Mononuclear cell (primary cell): ENCODE data around the gene SKA3. TPM values are rescaled to one million over a fixed set of nuclear protein-coding genes. Genes with fewer than 3 reads are reported as not detected.
"Not testable (repeated sequence)": the region's sequence is repeated elsewhere in the genome, so short reads cannot be mapped to it uniquely, and the experiment has no call there.

Experiments
- H3K27me3 ChIP-seq: 2 replicates; pipeline ENCODE4 v1.6.0; 2011; ENCODE audit warnings: low read length, control low read depth; ENCODE audit not compliant: insufficient read depth
- H3K4me1 ChIP-seq: 2 replicates; pipeline ENCODE4 v1.5.1; 2011; ENCODE audit warnings: mild to moderate bottlenecking, low read length, control low read depth; ENCODE audit not compliant: insufficient read depth
- H3K4me3 ChIP-seq: 2 replicates; pipeline ENCODE4 v1.5.1; 2011; ENCODE audit warnings: mild to moderate bottlenecking, low read length, moderate library complexity
- H3K9me3 ChIP-seq: 2 replicates; pipeline ENCODE4 v1.5.1; 2011; ENCODE audit warnings: low read depth, mild to moderate bottlenecking, control low read depth, low read length
- total RNA-seq: library from RNA; depleted of rRNA; stranded (reverse); fragments of >200 nt; gene quantifications from one replicate; pipeline ENCODE4 v1.2.3, GENCODE V29; 2012

The SKA3 gene
- total RNA-seq, 1 donor: 19.7 TPM

DNA sequence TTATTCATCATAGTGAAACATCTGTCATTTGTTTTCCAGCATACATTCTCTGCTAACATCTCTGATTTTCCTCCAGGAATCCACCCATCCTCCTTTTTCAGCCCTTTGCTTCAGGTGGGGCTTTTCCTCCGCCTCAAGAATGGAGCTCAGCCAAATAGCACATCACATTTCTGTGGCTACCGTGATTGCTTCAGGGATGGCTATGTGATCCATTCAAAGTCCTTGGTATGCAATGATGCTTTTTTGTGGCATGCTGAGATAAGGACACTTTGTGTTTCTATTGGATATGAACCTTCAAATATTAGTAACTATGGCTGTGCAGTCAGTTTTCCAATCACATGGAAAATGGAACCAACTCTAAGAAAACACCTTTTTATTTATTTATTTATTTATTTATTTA lies 18.4 kb upstream of the SKA3 start:
- not testable (repeated sequence) for H3K27me3 ChIP-seq, H3K4me3 ChIP-seq, H3K4me1 ChIP-seq, H3K9me3 ChIP-seq

DNA sequence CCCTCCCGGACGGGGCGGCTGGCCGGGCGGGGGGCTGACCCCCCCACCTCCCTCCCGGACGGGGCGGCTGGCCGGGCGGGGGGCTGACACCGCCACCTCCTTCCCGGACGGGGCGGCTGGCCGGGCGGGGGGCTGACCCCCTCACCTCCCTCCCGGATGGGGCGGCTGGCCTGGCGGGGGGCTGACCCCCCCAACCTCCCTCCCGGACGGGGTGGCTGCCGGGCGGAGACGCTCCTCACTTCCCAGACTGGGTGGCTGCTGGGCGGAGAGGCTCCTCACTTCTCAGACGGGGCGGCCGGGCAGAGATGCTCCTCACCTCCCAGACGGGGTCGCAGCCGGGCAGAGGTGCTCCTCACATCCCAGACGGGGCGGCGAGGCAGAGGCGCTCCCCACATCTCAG lies 10.1 kb upstream of the SKA3 start:
- not testable (repeated sequence) for H3K9me3 ChIP-seq, H3K4me1 ChIP-seq, H3K27me3 ChIP-seq, H3K4me3 ChIP-seq

GRCh38 chr13:21181671-21182070 lies 5.3 kb upstream of the SKA3 start:
- H3K9me3 ChIP-seq: no peaks in the 10 kb centered on the region
- H3K4me3 ChIP-seq: no peak overlapping the region
- peaks cover 13% of the 10 kb centered on the region for H3K4me1 ChIP-seq
- H3K27me3 ChIP-seq: no peaks in the 10 kb centered on the region

DNA sequence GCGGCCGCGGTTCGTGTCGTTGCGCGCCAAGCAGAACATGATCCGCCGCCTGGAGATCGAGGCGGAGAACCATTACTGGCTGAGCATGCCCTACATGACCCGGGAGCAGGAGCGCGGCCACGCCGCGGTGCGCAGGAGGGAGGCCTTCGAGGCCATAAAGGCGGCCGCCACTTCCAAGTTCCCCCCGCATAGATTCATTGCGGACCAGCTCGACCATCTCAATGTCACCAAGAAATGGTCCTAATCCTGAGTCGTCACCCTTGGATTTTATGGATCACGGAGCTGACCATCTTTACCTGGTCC lies 581 bp upstream of the SKA3 start:
- no peaks in the 10 kb centered on the region for H3K9me3 ChIP-seq
- H3K27me3 ChIP-seq: no peaks in the 10 kb centered on the region
- H3K4me3 ChIP-seq: peak overlapping the region; percentile 92
- H3K4me1 ChIP-seq: peaks cover 18% of the 10 kb centered on the region

DNA sequence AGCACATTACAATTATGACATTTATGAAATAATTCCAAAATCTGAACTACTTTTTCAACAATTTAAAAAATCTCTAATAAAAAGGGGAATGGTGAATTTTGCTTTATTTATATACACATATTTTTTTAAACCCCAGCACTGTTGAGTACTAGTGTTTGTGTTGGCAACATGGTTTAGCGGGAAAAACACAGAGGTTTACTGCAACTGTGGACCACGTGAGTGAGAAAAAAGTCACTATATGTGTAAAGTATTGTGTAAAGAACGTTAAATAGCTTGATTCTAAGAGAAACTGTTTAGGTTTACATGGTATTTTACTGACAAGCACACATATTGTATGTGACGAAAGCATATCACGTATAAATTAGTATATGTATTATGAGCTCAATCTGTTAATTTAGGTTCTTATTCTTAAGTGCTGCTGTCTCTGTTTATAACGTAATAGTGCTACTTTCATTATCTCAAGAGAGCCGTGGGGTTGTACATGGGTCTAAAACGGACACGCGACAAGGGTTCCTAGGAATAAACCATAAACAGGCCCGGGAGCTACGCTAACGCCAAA lies 617 bp downstream of the SKA3 start:
- peak overlapping the region; percentile 92 for H3K4me3 ChIP-seq
- H3K9me3 ChIP-seq: no peaks in the 10 kb centered on the region
- H3K27me3 ChIP-seq: no peaks in the 10 kb centered on the region
- H3K4me1 ChIP-seq: peaks cover 18% of the 10 kb centered on the region

- not testable (repeated sequence) for H3K9me3 ChIP-seq, H3K27me3 ChIP-seq, H3K4me3 ChIP-seq
- H3K4me1 ChIP-seq: peaks cover 18% of the 10 kb centered on the region
Observed at GRCh38 chr13:21173767-21174166, 2.6 kb downstream of the SKA3 start.

- no peak overlapping the region for H3K4me3 ChIP-seq
- no peaks in the 10 kb centered on the region for H3K9me3 ChIP-seq
- H3K27me3 ChIP-seq: no peaks in the 10 kb centered on the region
- H3K4me1 ChIP-seq: peaks cover 6% of the 10 kb centered on the region
Observed at GRCh38 chr13:21171420-21171819, 4.9 kb downstream of the SKA3 start.

DNA sequence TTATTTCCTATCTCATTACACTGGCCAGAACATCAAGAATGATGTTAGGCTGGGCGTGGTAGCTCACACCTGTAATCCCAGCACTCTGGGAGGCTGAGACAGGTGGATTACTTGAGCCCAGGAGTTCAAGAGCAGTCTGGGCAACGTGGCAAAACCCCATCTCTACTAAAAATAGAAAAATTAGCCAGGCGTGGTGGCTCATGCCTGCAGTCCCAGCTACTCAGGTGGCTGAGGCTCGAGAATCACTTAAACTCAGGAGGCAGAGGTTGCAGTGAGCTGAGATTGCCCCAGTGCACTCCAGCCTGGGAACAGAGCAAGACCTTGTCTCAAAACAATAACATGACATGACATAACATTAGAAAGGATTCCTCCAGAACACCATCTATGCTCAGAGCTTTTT lies 10.7 kb downstream of the SKA3 start:
- H3K4me3 ChIP-seq, H3K4me1 ChIP-seq, H3K9me3 ChIP-seq, H3K27me3 ChIP-seq: not testable (repeated sequence)

DNA sequence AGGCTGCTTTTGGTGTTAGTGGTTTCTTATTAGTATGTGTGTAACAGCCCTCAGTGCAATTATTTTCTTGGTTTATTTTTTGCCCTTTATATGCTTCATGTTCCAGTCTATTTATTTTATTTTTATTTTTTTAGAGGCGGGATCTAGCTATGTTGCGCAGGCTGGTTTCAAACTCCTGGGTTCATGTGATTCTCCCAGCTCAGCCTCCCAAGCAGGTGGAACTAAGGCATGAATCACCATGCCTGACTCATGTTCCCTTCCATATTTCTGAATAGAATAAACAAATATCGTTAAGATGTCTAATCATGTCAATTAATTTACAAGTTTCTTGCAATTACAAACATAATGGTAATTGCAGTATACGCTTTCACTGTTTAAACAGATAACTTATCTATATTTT lies 11.7 kb downstream of the SKA3 start:
- Histone ChIP-seq H3K4me3 (no peak overlapping the region), H3K27me3 (no peaks in the 10 kb centered on the region), H3K4me1 (no peaks in the 10 kb centered on the region), H3K9me3 (no peaks in the 10 kb centered on the region)

GRCh38 chr13:21152251-21152899 lies 24.0 kb downstream of the SKA3 start:
- Histone ChIP-seq H3K4me1 (no peaks in the 10 kb centered on the region), H3K9me3 (no peaks in the 10 kb centered on the region), H3K4me3 (no peak overlapping the region), H3K27me3 (no peaks in the 10 kb centered on the region)

- H3K9me3 ChIP-seq: no peaks in the 10 kb centered on the region
- H3K4me1 ChIP-seq: no peaks in the 10 kb centered on the region
- no peak overlapping the region for H3K4me3 ChIP-seq
- no peaks in the 10 kb centered on the region for H3K27me3 ChIP-seq
Observed at GRCh38 chr13:21150013-21150412, 26.3 kb downstream of the SKA3 start.

GRCh38 chr13:21149568-21149967 lies 26.8 kb downstream of the SKA3 start:
- no peaks in the 10 kb centered on the region for H3K27me3 ChIP-seq
- H3K9me3 ChIP-seq: no peaks in the 10 kb centered on the region
- no peak overlapping the region for H3K4me3 ChIP-seq
- no peaks in the 10 kb centered on the region for H3K4me1 ChIP-seq

GRCh38 chr13:21148557-21149258 lies 27.6 kb downstream of the SKA3 start:
- H3K4me1 ChIP-seq: peaks cover 3% of the 10 kb centered on the region
- H3K9me3 ChIP-seq: no peaks in the 10 kb centered on the region
- H3K4me3 ChIP-seq: no peak overlapping the region

GRCh38 chr13:21147827-21148226 lies 28.5 kb downstream of the SKA3 start:
- H3K4me3 ChIP-seq: no peak overlapping the region
- H3K27me3 ChIP-seq: no peaks in the 10 kb centered on the region
- H3K9me3 ChIP-seq: no peaks in the 10 kb centered on the region
- H3K4me1 ChIP-seq: peaks cover 8% of the 10 kb centered on the region

More at GRCh38 chr13:21148557-21149258, 27.6 kb downstream of the SKA3 start:
- no peaks in the 10 kb centered on the region for H3K27me3 ChIP-seq

DNA sequence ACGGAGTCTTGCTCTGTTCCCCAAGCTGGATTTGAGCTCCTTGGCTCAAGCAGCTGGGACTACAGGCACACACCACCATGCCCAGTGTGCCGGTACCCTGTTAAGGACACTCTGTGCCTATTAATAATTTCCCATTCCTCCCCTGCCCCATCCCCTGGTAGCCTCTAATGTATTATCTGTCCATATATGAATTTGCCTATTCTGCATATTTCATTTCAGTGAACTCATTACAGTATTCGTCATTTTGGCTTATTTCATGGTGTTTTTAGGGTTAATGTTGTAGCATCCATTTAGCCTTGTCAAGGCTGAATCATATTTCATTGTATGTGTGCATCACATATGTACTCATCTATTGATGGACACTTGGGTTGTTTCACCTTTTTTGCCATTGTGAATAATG lies 33.6 kb downstream of the SKA3 start:
- no peaks in the 10 kb centered on the region for H3K27me3 ChIP-seq
- no peak overlapping the region for H3K4me3 ChIP-seq
- no peaks in the 10 kb centered on the region for H3K9me3 ChIP-seq
- H3K4me1 ChIP-seq: peaks cover 33% of the 10 kb centered on the region

DNA sequence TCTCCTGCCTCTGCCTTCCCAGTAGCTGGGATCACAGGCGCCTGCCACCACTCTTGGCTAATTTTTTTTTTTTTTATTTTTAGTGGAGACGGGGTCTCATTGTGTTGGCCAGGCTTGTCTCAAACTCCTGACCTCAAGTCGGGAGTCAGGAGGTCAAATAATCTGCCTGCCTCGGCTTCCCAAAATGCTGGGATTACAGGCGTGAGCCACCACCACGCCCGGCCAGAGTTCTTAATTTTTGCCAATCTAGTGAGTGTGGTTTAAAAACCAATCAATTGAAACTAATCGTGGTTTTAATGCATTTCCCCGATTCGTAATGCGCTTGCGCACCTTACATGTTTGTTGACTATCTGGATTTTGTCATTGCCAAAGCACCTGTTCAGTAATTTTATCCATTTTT lies 37.0 kb downstream of the SKA3 start:
- H3K9me3 ChIP-seq: no peaks in the 10 kb centered on the region
- peaks cover 33% of the 10 kb centered on the region for H3K4me1 ChIP-seq
- H3K27me3 ChIP-seq: no peaks in the 10 kb centered on the region
- H3K4me3 ChIP-seq: no peak overlapping the region
